Measurements from ENCODE around the gene SLC22A7.

- TF ChIP-seq TAF1 (IDR thresholded peaks at IDR 0.05; ENCODE audit: low read depth) (no peak), REST (IDR thresholded peaks at IDR 0.05; ENCODE audit: low read depth) (no peak), MAX (IDR thresholded peaks at IDR 0.05) (no peak), CEBPB (IDR thresholded peaks at IDR 0.05) (no peak), EP300 (IDR thresholded peaks at IDR 0.05; ENCODE audit: borderline replicate concordance) (no peak), TCF12 (IDR thresholded peaks at IDR 0.05; ENCODE audit: low read depth) (no peak), NFIC (IDR thresholded peaks at IDR 0.05) (no peak), USF1 (IDR thresholded peaks at IDR 0.05) (no peak), ZBTB7A (IDR thresholded peaks at IDR 0.05; ENCODE audit: low read depth) (no peak)
Measured at GRCh38 chr6:43256670-43257366, 41.2 kb upstream of the SLC22A7 start.

Measured in Ishikawa (cell line).